HG02970 (cell line): ENCODE data around the gene ST7.
"Not testable (repeated sequence)": the region's sequence is repeated elsewhere in the genome, so short reads cannot be mapped to it uniquely, and the experiment has no call there.

Experiments used
- ATAC-seq: cut with Tn5 transposase; IDR thresholded peaks from one replicate; pipeline ENCODE4 v1.9.1; 2021; ENCODE audit warnings: mild to moderate bottlenecking, moderate library complexity, moderate number of reproducible peaks; ENCODE audit not compliant: unreplicated experiment, low FRiP score

Gene ST7

DNA sequence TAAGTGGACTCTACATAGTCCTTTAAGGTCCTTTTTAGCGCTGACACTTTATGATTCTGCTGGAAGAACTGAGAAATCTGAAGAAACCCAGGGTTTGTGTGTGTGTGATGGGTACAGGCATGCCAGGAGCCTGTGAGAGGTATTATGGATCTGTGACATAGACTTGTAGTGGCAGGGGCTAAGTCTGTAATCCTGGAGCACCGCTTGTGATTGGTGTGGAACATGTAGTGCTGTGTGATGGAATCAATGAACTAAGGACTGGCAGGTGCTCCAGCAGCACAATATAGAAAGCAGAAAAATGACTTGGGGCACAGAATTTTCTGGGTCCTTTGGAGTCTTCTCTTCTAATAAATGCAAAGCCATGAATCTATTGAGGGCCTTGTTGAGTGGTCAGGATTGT, 163.9 kb downstream of the ST7 start:
- no peak for ATAC-seq

DNA sequence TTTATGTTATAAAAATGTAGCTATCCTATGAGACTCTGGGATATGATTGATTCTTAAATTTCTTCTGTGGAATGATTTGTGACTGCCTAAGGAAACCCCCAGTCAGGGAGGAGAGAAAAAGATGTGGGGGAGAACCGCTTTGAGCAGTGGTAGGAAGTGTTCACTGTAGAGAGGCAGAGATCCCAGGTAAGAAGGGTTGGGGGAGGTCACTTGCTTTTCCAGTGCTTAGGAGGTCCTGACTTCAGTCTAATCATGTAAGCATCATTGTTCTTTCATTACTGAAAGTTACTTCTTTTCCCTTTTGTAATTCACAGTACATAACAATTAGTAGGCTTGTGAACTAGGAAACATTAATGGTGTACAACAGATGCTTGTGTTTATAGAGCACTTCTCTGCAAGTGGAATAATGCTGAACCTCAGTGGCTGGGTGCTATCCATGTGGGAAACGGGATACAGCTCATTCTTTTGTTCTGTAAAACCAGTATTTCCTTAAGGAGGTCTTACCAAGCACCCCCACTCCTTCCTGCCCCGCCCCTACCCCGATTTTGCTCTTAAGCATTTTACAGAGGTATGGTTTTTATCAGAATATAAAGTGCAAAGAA, 165.4 kb downstream of the ST7 start:
- ATAC-seq = no peak

DNA sequence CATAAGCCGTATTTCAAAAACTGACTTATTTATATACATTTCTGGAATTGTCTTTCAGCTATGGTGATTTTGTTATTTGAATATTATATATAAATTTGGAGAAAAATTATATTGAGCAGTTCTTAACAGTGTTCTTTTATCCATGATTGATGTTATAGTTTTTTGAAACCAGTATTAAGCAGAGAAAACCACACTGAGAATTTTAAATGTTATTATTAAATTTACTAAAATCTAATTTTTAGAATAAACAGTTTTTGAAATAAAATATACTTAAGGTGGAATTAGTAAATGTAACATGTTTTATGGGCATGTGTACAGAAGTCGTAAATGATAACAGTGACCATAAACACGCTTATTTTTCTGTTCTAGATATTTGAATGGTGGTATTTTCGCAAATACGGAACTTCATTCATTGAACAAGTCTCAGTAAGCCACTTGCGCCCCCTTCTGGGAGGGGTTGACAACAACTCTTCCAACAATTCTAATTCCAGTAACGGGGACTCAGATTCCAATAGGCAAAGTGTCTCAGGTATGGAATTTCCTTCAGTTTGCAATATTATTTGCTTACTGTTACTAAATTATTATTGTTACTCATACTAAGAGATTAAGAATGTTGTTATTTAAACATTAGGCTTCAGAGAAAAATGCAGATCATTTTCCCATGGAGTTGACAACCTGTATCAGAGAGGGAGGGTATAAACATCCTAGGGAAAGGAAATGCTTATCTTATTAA, 166.1 kb downstream of the ST7 start:
- no peak for ATAC-seq

DNA sequence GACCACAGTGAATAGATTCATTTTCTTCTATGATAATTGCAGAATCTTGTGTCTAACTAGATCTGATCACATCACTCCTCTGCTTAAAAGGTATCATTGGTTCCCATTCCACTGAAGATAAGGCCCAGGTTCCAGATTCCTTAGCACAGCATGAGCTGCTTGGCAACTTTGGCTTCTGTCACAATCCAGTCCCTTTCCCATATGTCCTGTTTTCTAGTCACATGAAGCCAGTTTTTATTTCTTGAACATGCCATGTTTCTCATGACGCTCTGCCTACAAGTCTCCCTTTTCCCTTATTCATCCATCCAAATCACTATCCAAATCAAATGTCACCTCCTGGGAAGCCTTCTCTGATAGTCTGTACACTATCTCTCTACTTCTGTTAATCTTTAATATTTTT, 167.0 kb downstream of the ST7 start:
- ATAC-seq = not testable (repeated sequence)

DNA sequence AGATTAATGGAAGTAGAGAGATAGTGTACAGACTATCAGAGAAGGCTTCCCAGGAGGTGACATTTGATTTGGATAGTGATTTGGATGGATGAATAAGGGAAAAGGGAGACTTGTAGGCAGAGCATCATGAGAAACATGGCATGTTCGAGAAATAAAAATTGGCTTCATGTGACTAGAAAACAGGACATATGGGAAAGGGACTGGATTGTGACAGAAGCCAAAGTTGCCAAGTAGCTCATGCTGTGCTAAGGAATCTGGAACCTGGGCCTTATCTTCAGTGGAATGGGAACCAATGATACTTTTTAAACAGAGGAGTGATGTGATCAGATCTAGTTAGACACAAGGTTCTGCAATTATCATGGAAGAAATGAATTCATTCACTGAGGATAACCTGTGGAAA, 168.7 kb downstream of the ST7 start:
- ATAC-seq = not testable (repeated sequence)

DNA sequence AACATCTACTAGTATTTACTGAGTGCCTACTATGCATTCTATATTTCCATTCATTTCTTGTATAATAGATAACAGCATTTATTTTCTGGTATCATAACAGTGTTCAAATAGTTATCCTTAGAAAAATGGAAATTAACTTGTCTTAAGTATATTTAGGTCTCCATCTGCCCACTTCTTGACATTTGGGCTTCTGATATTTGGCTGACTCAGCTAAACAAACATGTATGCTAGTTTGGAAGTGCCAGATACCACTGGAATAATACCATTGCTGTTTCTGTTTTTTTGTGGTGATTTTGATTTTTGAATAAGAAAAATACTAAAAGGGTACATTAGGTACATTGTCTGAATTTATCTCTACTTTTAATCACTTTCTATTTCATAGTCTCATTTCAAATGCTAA, 169.2 kb downstream of the ST7 start:
- ATAC-seq = no peak

DNA sequence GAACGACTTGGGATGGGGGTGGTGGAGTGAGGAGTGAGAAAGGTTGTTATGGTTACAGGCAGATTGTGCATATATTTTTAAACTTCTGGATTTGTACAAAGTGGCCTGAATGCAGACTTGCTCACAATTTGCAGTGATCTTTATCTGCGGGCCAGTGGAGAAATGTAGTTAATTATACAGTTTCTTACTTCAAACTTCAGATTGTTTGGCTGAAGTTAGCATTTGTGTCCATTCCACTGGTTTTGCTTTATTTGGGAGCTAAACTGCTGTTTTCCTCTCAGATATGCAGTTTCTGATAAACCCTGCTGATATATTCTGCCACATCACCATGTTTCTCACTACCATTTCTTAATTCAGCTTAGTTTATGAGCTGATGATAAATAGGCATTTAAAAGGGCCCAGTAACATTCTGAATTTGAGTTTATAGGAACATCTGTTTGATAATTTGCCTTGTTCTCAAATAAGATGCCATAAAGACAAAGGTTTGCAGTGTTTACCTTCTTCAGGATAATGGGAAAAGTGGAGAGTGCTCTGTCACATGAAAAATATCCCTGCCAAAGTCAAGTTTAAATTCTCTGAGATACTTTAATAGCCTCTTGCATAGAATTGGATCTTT, 170.1 kb downstream of the ST7 start:
- ATAC-seq = no peak

DNA sequence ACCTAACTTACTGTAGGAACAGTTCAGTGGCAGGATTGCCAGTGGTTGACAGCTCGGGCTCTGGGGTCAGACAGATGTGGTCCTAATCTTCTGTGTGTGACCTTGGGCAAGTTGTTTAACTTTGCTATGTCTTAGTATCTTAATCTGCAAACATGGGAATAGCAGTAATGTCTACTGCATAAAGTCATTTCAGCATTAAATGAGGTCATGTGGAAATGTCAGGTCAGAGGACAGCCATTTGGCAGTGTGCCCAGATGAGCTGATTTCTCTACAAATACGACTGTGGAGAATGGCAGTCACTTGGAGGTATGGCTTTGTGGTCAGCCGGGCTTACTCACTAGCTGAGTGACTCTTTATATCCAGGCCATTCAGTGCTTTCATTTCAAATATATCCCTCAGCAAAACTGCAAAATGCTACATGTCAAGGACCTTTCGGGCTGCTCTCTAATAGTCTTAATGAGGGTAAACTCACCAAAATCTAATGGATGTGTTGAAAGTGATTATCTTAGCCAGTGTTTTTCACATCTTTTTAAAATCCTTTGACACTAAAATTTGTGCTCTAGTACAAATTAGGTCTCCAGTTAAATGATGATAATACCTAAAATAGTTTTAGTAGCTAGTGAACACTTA, 171.4 kb downstream of the ST7 start:
- ATAC-seq = peak; percentile 73

DNA sequence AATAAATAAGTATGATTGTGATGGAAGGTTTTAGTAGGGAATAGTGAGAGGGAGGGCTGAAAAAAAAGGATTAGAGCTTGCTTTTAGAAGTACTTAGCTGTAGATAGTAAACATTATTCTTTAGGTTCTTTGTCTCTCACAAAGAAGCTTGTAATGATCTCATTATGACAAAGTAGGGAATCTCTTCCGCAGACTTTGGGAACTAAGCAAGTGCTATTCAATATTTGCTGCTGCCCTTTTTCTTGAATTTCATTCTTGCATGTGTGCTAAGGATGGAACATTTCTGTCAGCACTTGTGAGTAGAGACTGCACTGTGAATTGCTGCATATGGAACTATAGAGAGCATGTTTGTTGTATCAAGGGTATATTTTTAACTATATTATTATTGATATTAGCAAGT, 173.4 kb downstream of the ST7 start:
- ATAC-seq = no peak

DNA sequence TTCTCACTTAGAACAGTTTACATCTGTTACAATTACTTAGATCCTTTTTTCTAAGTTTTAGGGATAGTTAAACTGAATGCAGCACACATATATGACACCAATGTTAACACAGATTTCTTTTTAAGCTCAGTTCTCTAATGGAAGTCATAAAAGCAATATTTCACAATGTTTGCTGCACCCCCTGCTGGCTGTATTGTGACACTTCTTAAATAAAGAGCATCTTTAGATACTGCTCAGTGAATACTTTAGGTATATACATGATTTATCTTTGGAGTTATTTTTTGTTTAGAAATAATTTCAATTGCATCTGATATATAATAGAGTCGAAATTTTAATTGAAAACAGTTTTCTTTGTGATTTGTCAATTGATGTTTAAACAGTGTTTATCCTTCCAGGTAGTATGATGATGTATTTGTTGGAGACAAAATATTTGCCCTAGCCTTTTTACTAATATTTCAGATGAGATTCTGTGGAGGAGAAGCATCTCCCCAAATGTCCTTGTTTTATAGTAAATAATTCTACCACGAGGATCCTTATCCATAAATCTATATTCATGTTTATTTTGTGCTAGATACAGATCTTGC, 174.4 kb downstream of the ST7 start:
- no peak for ATAC-seq

DNA sequence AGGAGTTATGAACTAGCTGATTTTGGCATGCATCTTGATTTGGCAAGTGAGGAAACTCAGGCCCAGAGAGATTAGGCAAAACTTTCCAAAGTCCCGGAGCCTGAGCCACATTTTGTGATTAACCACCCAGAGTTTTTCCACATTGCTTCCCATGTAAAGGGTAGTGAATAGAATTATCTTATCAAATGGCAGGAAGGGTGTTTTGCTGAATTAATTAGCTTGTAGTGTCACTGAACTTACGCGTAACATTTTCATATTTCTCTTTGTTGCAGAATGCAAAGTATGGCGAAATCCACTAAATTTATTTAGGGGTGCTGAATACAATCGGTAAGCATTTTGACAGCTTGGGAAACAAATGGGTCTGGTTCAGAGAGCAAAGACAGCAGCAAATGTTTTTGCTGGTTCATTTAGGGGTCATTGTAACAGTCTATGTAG, 176.2 kb downstream of the ST7 start:
- no peak for ATAC-seq

DNA sequence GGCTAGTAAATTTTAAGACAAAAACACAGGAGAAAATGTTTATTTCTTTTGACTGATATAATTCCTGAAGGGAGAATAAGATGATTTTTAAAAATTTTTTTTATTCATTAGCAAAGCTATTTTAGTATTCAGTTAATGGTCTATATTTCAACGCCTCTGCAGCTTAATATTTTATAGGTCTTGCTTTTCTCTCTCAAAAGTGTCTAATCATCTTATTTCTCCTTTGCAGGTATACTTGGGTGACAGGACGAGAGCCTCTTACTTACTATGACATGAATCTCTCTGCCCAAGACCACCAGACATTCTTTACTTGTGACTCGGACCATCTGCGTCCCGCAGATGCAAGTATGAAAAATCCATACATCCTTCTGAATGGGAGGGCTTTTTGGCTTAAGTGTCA, 177.0 kb downstream of the ST7 start:
- no peak for ATAC-seq

DNA sequence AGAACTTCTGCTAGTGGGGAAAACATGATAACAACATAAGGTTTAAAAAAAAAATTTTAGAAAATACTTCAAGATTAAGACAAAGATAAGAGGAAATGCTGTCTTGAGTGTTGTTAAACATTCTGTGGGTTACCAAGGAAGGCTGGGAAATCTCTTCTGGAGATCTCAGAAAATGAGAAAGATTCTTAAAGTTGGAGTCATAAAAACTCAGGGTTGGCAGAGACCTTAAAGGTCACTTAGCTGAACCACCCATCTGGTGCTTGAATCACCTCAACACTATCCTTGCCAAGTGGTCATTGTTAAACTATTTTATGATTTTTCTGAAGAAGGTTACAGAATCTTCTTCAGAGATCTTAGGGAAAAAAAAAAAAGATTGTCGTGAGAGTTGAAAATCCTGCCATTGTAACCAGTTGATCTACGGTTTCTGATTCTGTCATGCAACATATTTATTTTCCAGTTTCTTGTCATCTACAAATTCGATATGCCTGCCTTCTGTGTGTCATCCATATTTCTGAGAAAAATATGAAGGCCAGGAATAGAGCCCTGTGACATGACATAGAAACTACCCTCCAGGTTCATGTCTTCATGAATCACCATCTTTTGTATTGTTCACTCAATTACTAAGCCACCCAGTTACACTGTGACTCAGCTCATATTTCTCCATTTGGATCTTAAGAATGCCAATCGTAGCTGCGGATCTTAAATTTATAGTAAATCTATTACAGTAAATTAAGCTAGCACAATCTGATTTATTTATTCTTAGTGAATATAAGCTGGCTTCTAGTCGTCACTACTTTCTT, 179.2 kb downstream of the ST7 start:
- no peak for ATAC-seq

DNA sequence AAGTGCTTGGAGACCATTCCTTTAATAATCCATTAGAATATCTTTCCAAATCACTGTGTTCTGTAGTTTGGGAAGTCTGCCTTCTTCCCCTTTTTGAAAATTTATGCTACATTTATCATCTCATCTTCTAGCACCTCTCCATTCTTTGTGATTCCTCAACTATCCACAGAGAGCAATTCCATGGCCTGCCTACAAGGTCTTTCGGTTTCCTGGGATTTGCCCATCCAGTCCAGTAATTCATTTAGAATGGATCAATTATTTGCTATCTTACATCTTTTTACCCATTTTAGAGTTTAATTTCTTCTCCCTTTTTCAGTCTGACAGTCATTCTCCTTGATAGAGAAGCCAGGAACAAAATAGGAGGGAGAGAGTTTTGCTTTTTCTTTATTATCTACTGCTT, 179.8 kb downstream of the ST7 start:
- no peak for ATAC-seq

DNA sequence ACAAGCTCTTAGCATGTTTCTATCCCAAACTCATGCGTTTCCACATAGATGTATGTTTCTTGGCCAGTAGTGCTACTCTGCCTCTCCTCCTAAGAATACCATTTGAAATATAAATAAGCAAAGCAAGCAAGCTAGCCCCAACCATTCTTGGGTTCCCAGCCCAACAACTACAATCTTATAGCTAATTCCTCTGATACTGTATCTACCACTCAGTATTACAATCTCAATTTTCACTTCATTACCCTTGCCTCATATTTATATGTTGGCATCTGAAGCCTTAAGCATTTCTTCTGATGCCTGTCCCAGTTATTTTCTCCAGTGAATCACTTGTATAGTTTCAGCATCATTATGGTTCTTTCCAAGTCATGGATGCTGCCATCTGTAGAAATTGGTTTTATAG, 181.1 kb downstream of the ST7 start:
- ATAC-seq = no peak

DNA sequence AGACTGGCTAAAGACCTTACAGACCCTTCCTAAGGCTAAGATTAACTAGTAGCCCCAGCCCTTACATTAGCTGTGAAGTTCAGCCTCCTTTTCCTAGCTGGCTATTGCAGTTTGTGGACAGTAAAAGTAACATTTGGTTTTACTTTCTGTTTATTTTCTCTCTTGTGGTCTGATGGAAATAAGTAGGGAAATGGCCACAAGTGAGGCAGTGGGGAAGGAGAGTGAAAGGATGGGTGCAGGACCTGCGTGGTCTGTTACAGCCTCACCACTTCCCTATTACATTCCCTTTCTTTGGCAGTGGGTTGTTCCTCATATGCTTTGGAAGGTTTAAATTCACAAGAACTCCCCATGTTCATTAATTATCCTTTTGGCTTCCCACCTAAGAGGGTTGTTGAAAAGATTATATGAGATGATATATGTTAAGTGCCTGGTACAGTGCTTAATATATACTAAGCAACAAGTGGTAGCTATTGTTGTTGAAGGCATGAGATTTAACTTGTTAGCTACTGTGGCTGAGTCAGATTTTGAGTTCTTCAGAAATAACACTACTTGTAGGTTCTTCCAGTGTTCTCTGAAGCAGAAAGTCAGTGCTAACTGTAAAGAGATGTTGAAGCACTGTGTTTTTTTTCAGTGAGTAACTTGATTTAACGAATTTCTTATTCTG, 181.7 kb downstream of the ST7 start:
- ATAC-seq = no peak

DNA sequence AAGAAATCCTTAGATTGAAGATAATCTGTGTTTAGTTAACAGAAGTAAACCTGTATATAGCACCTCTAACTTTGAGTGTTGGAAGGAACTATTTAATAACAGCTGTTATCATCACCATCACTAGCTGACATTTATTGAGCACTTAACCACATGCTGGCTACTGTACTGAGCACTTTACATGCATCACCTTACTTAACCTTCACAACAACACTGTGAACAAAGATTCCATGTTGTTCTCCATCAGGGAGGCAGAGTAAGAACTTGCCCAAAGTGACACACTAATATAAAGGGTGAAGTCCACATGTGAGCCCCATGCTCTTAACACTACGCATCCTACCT, 182.2 kb downstream of the ST7 start:
- ATAC-seq = no peak

DNA sequence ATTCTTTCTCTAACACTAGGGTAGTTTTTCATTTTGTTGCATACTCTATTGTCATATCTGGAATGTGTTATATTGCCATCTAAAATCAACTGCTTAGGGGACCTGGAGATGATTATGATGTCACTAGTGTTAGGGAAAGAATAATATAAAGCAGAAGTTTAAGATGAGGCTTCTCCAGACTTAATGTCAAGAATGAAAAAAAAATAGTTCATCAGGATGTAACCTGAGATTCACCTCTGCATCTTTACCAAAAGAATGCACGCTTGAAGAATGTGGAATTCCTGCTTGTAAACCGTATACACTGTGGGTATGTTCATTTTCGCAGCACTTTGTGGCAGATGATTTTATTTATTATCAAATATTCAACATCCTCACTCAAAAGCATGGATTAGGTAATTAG, 184.6 kb downstream of the ST7 start:
- ATAC-seq = no peak

DNA sequence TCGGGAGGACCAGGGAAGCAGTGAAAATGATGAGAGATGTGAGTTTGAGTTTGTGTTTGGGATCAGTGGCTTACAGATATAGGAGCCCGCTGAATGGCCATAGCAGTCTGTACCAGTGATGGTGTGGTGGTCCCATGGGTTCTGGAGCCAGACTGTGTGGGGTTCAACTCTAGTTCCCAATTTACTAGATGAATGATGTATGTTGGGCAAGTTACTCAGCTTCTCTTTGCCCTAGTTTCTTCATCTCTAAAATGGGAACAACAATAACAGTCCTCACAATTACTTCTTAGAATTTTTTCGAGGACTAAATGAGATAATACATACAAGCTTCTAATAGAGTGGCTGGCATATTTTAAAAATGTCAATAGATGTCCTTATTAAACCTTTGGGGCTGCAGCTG, 185.2 kb downstream of the ST7 start:
- ATAC-seq = no peak

DNA sequence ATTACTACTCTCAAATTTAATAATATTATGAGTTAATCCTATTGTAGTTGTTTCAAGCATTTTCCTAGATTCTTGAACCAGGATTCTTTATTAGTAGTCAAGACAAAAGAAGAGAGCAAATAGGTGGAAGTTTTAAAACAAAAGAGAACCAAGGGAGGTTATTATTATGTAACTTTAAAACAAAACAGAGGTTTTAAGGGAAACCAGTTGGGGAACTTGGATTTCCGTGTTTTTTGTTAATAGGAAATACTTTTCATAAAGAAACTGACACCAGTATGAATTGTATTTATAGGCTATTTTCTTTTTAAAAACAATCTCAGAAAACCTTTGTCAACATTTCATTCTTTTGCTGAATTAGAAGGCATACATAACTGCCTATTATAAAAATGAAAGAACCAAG, 185.7 kb downstream of the ST7 start:
- no peak for ATAC-seq
